SK-N-MC (cell line): ENCODE results near the gene SLCO3A1.

Source experiments
- EZH2 ChIP-seq: fragments of 200-600 bp; sonication (generic); IDR thresholded peaks from one replicate; pipeline ENCODE4 v1.6.1; 2017; ENCODE audit warnings: antibody characterized with exemption
- FOXP2 ChIP-seq: optimal IDR thresholded peaks from 2 replicates; pipeline ENCODE3; 2011; ENCODE audit warnings: mild to moderate bottlenecking, moderate library complexity; ENCODE audit not compliant: insufficient read depth; ENCODE audit errors: extremely low read length, control extremely low read depth
- POLR2AphosphoS5 ChIP-seq: IDR thresholded peaks from 2 replicates; pipeline ENCODE4 v1.6.1; 2012; ENCODE audit warnings: mild to moderate bottlenecking, low read depth, low read length, borderline replicate concordance

GRCh38 chr15:92146511-92147150 lies 293.1 kb downstream of the SLCO3A1 start:
- no peak for TF ChIP-seq EZH2
- TF ChIP-seq POLR2AphosphoS5 = no peak
- no peak for TF ChIP-seq FOXP2
